Measurements from ENCODE around the gene SH3RF3. TPM values are rescaled to one million over a fixed set of nuclear protein-coding genes. Genes with fewer than 3 reads are reported as not detected.

SH3RF3 gene
- polyA plus RNA-seq, 1 of the 3 experiments (the other 2 are of a cell fraction) = 1.9 TPM

DNA sequence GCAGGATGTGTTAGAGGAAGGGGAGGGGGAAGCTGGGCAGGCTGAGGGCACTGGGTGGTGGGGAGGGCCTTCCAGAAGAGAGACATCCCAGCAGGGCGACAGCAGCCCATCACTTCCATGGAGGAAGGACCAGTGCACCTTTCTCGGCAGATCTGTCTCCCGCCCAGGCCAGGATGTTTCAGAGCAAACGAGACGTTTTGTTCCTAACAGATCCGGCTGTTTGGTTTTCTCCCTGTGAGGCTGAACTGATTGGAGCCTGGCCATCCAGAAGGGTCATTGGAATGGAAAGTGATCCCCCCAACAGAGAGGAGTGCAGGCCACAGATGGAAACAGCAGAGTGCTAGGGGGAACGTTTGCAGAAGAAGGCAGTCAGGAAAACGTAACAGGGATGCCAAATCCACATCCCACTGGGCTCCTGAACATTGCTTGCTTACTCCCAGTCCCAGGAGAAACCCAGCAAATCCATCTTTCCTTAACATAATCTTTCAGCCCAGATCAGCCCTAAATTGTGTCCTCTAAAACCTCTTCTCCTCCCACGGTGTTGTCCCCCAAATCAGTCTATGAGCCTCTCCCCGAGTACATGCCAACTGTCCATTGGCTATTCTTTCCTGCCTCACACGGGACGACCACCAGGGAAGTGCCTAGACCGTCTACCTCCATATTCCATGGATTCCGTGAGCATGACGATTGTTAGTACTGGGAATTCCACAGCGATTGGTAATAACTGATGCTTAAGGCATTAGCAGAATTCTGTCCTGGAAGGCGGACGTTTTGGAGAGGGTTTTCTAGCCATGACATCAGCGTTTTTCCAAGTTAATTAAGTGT lies 357.9 kb downstream of the SH3RF3 start (continued):
- TF ChIP-seq RFX5 (IDR thresholded peaks at IDR 0.05; ENCODE audit: low read length) = no peak
- no peak for TF ChIP-seq MXI1 (IDR thresholded peaks at IDR 0.05; ENCODE audit: low read depth, low read length)
- no peak for TF ChIP-seq SMC3 (IDR thresholded peaks at IDR 0.05; ENCODE audit: low read depth, low read length)
- no peak for TF ChIP-seq USF1 (IDR thresholded peaks at IDR 0.05; ENCODE audit: borderline replicate concordance, low read depth)
- no peak for TF ChIP-seq RXRA (IDR thresholded peaks at IDR 0.05; ENCODE audit: borderline replicate concordance, low read depth)
- no peak for TF ChIP-seq JUND (IDR thresholded peaks at IDR 0.05)
- TF ChIP-seq, protein P1, sequence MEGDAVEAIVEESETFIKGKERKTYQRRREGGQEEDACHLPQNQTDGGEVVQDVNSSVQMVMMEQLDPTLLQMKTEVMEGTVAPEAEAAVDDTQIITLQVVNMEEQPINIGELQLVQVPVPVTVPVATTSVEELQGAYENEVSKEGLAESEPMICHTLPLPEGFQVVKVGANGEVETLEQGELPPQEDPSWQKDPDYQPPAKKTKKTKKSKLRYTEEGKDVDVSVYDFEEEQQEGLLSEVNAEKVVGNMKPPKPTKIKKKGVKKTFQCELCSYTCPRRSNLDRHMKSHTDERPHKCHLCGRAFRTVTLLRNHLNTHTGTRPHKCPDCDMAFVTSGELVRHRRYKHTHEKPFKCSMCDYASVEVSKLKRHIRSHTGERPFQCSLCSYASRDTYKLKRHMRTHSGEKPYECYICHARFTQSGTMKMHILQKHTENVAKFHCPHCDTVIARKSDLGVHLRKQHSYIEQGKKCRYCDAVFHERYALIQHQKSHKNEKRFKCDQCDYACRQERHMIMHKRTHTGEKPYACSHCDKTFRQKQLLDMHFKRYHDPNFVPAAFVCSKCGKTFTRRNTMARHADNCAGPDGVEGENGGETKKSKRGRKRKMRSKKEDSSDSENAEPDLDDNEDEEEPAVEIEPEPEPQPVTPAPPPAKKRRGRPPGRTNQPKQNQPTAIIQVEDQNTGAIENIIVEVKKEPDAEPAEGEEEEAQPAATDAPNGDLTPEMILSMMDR (IDR thresholded peaks at IDR 0.05) = no peak
- no peak for TF ChIP-seq EZH2phosphoT487 (IDR thresholded peaks at IDR 0.05; ENCODE audit: borderline replicate concordance, low read depth)
- no peak for TF ChIP-seq ELF1 (IDR thresholded peaks at IDR 0.05)
- TF ChIP-seq USF2 (IDR thresholded peaks at IDR 0.05; ENCODE audit: borderline replicate concordance, low read depth, low read length) = no peak

- Histone ChIP-seq H3K4me1 (ENCODE audit: control insufficient read depth in 1 of 2, insufficient read depth in 2 of 2, low read depth in 1 of 2, low read length in 1 of 2) (peaks cover 6 to 7% of the 10 kb centered on the region in 2 experiments; a peak in 1 of 4 replicates), H3K9ac (no peak overlapping the region), H2AFZ (ENCODE audit: low read depth) (no peak overlapping the region), H3K36me3 (replicated peaks in 1 of 2; ENCODE audit: control insufficient read depth in 1 of 2, insufficient read depth in 2 of 2, low read length in 1 of 2) (no peaks in the 10 kb centered on the region), H3K4me2 (peak overlapping the region; percentile 35; the same call in 1 of the 2 replicates), H3K79me2 (ENCODE audit: insufficient read depth) (no peaks in the 10 kb centered on the region), H3F3A (replicated peaks; ENCODE audit: insufficient read depth) (no peaks in the 10 kb centered on the region), H3K27ac (ENCODE audit: low read depth in 2 of 2, low read length in 1 of 2) (peak overlapping the region in 1 of 2 experiments; percentile 39; a peak in 1 of 4 replicates), H4K20me1 (ENCODE audit: insufficient read depth) (no peaks in the 10 kb centered on the region), H3K9me2 (no peaks in the 10 kb centered on the region), H3K27me3 (ENCODE audit: insufficient read depth) (no peaks in the 10 kb centered on the region), H3K4me3 (ENCODE audit: low read depth in 2 of 2, low read length in 1 of 2) (no peak overlapping the region), H3K9me3 (no peaks in the 10 kb centered on the region)
- DNase-seq = no peak
- WGBS (ENCODE audit: low lambda C conversion rate) = 100% methylated on average over 2 of the region's 7 CpGs
- ChIA-PET POLR2A (no interaction called here), CTCF (no interaction called here)
- no peak for TF ChIP-seq SMC3 (IDR thresholded peaks at IDR 0.05; ENCODE audit: low read depth, low read length)
- TF ChIP-seq EP300 (IDR thresholded peaks at IDR 0.05; ENCODE audit: borderline replicate concordance in 1 of 2, low read depth in 1 of 2, low read length in 1 of 2) = no peak
- TF ChIP-seq, protein P2, sequence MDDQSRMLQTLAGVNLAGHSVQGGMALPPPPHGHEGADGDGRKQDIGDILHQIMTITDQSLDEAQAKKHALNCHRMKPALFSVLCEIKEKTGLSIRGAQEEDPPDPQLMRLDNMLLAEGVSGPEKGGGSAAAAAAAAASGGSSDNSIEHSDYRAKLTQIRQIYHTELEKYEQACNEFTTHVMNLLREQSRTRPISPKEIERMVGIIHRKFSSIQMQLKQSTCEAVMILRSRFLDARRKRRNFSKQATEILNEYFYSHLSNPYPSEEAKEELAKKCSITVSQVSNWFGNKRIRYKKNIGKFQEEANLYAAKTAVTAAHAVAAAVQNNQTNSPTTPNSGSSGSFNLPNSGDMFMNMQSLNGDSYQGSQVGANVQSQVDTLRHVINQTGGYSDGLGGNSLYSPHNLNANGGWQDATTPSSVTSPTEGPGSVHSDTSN (IDR thresholded peaks at IDR 0.05) = no peak
- TF ChIP-seq EZH2phosphoT487 (IDR thresholded peaks at IDR 0.05; ENCODE audit: borderline replicate concordance, low read depth) = no peak
- no peak for TF ChIP-seq MAX (IDR thresholded peaks at IDR 0.05; ENCODE audit: low read depth)
- no peak for TF ChIP-seq NFIC (IDR thresholded peaks at IDR 0.05; ENCODE audit: borderline replicate concordance)
- no peak for TF ChIP-seq TAF1 (IDR thresholded peaks at IDR 0.05; ENCODE audit: borderline replicate concordance, low read depth, low read length)
- no peak for TF ChIP-seq TEAD4 (IDR thresholded peaks at IDR 0.05; ENCODE audit: borderline replicate concordance, insufficient read depth)
- TF ChIP-seq MXI1 (IDR thresholded peaks at IDR 0.05; ENCODE audit: low read depth, low read length) = no peak
- TF ChIP-seq GABPA (IDR thresholded peaks at IDR 0.05; ENCODE audit: low read depth) = no peak
- no peak for TF ChIP-seq FOXJ3 (CRISPR knock-in tag; IDR thresholded peaks at IDR 0.05)
- no peak for TF ChIP-seq TCF12 (IDR thresholded peaks at IDR 0.05)
- TF ChIP-seq RAD21 (IDR thresholded peaks at IDR 0.05; ENCODE audit: low read length) = no peak
- no peak for TF ChIP-seq SIN3A (IDR thresholded peaks at IDR 0.05; ENCODE audit: borderline replicate concordance, low read depth, low read length)
Observed at GRCh38 chr2:109487536-109487869, 358.5 kb downstream of the SH3RF3 start.

Measured in SK-N-SH (cell line).